A549 (cell line): Measurements from ENCODE around the gene TSC22D2.

Source experiments
- CBX2 ChIP-seq: fragments of 200-600 bp; sonication (generic); IDR thresholded peaks from 2 replicates; pipeline ENCODE4 v1.6.1; 2016; ENCODE audit warnings: low read depth, mild to moderate bottlenecking, borderline replicate concordance
- CHD2 ChIP-seq: fragments of 150-350 bp; IDR thresholded peaks from 2 replicates; pipeline ENCODE4 v1.6.1; 2014; ENCODE audit warnings: low read length; ENCODE audit not compliant: partially characterized antibody
- CTCF ChIP-seq: fragments of >200 bp; sonication (Bioruptor Twin); formaldehyde crosslinking; IDR thresholded peaks from 3 replicates; pipeline ENCODE4 v1.5.1; 2016
- EP300 ChIP-seq, 2 experiments: fragments of >200 bp; sonication (Bioruptor Twin); formaldehyde crosslinking; IDR thresholded peaks; 2 replicates in 1 of 2; 3 replicates in 1 of 2; pipeline ENCODE4 v1.6.1; 2016 to 2017
- ESRRA ChIP-seq: fragments of 150-350 bp; IDR thresholded peaks from 2 replicates; pipeline ENCODE4 v1.6.1; 2014; ENCODE audit warnings: mild to moderate bottlenecking, low read length, borderline replicate concordance
- HDAC2 ChIP-seq: fragments of 200-600 bp; sonication (generic); IDR thresholded peaks from 2 replicates; pipeline ENCODE4 v1.6.1; 2016
- HOXA7 ChIP-seq: fragments of 250-450 bp; sonication (Bioruptor Pico); IDR thresholded peaks from 2 replicates; pipeline ENCODE4 v1.5.0; 2020; ENCODE audit warnings: mild to moderate bottlenecking, moderate library complexity
- MYC ChIP-seq: IDR thresholded peaks from 2 replicates; pipeline ENCODE4 v1.6.1; 2012; ENCODE audit warnings: mild to moderate bottlenecking, inconsistent platforms, low read length, improper control_type of control experiment, borderline replicate concordance
- POLR2A ChIP-seq: IDR thresholded peaks from 2 replicates; pipeline ENCODE4 v1.6.1; 2012; ENCODE audit warnings: mild to moderate bottlenecking, low read length
- SREBF2 ChIP-seq: fragments of 450-650 bp; IDR thresholded peaks from 2 replicates; pipeline ENCODE4 v1.6.1; 2014; ENCODE audit warnings: mild to moderate bottlenecking, moderate library complexity

- TF ChIP-seq CTCF (no peak), HDAC2 (no peak), POLR2A (no peak), CHD2 (no peak), SREBF2 (no peak), MYC (no peak), EP300 (IDR thresholded peaks at IDR 0.05) (no peak), ESRRA (no peak), HOXA7 (CRISPR knock-in tag) (no peak), CBX2 (no peak)
Observed at GRCh38 chr3:150399060-150399459, 9.0 kb upstream of the TSC22D2 start.
